ENCODE results near the gene FNBP1. TPM values are rescaled to one million over a fixed set of nuclear protein-coding genes. Genes with fewer than 3 reads are reported as not detected.
"Not testable (repeated sequence)": the region's sequence is repeated elsewhere in the genome, so short reads cannot be mapped to it uniquely, and the experiment has no call there.

FNBP1 gene
- total RNA-seq, 1 donor from 2014 or later = 245 TPM

GRCh38 chr9:130023144-130023787 is 19.7 kb downstream of the FNBP1 start:
- intact Hi-C loops (cut with micrococcal nuclease) = loop anchor here (1.0 to 2.0 kb wide), 2 partner anchors 31 to 60 kb away; no protein-coding TSS in a partner anchor
- Mint-ChIP-seq H3K27me3 (no peaks in the 10 kb centered on the region), H3K36me3 (ENCODE audit: low read depth) (peaks cover 66% of the 10 kb centered on the region), H3K4me3 (peak overlapping the region; percentile 56), H3K9me3 (peaks cover 5% of the 10 kb centered on the region), H3K27ac (peak overlapping the region; percentile 97), H3K4me1 (peaks cover 68% of the 10 kb centered on the region)
- no peak for DNase-seq

- DNase-seq = no peak
- peak overlapping the region; percentile 97 for H3K27ac Mint-ChIP-seq
- peak overlapping the region; percentile 56 for H3K4me3 Mint-ChIP-seq
- H3K27me3 Mint-ChIP-seq = no peaks in the 10 kb centered on the region
- H3K4me1 Mint-ChIP-seq = peaks cover 62% of the 10 kb centered on the region
- H3K36me3 Mint-ChIP-seq (ENCODE audit: low read depth) = peaks cover 63% of the 10 kb centered on the region
- intact Hi-C loops (cut with micrococcal nuclease) = loop anchor here (1.0 to 2.0 kb wide), 2 partner anchors 30 to 60 kb away; no protein-coding TSS in a partner anchor
- H3K9me3 Mint-ChIP-seq = no peaks in the 10 kb centered on the region
These were observed 20.3 kb downstream of the FNBP1 start for GRCh38 chr9:130022566-130023143.

- Mint-ChIP-seq H3K27ac (peak overlapping the region; percentile 97), H3K36me3 (ENCODE audit: low read depth) (peaks cover 65% of the 10 kb centered on the region), H3K4me1 (peaks cover 64% of the 10 kb centered on the region)
- H3K27me3 Mint-ChIP-seq, H3K4me3 Mint-ChIP-seq, DNase-seq, H3K9me3 Mint-ChIP-seq: not testable (repeated sequence)
- intact Hi-C loops (cut with micrococcal nuclease) = loop anchor here (2.0 kb wide), 1 partner anchor 59 kb away; no protein-coding TSS in a partner anchor
These were observed 21.1 kb downstream of the FNBP1 start for GRCh38 chr9:130021842-130022241.

- intact Hi-C loops (cut with micrococcal nuclease) = no loop called here
- Mint-ChIP-seq H3K27me3 (no peaks in the 10 kb centered on the region), H3K27ac (peak overlapping the region; percentile 97), H3K9me3 (peaks cover 8% of the 10 kb centered on the region), H3K4me1 (peaks cover 63% of the 10 kb centered on the region), H3K36me3 (ENCODE audit: low read depth) (peaks cover 69% of the 10 kb centered on the region), H3K4me3 (peak overlapping the region; percentile 7)
- no peak for DNase-seq
These were observed 21.9 kb downstream of the FNBP1 start for GRCh38 chr9:130021123-130021522.

- DNase-seq = no peak
- H3K4me3 Mint-ChIP-seq = peak overlapping the region; percentile 7
- H3K9me3 Mint-ChIP-seq = peaks cover 8% of the 10 kb centered on the region
- H3K27ac Mint-ChIP-seq = peak overlapping the region; percentile 97
- H3K36me3 Mint-ChIP-seq (ENCODE audit: low read depth) = peaks cover 65% of the 10 kb centered on the region
- intact Hi-C loops (cut with micrococcal nuclease) = loop anchor here (1.0 kb wide), 1 partner anchor 9 kb away; no protein-coding TSS in a partner anchor
- H3K27me3 Mint-ChIP-seq = no peaks in the 10 kb centered on the region
- peaks cover 60% of the 10 kb centered on the region for H3K4me1 Mint-ChIP-seq
These were observed 22.4 kb downstream of the FNBP1 start for GRCh38 chr9:130020618-130021017.

- Mint-ChIP-seq H3K4me3 (no peak overlapping the region), H3K27me3 (no peaks in the 10 kb centered on the region), H3K27ac (peak overlapping the region; percentile 98), H3K4me1 (peaks cover 48% of the 10 kb centered on the region), H3K9me3 (peaks cover 8% of the 10 kb centered on the region), H3K36me3 (ENCODE audit: low read depth) (peaks cover 63% of the 10 kb centered on the region)
- intact Hi-C loops (cut with micrococcal nuclease) = no loop called here
- DNase-seq = no peak
These were observed 24.7 kb downstream of the FNBP1 start for GRCh38 chr9:130018265-130018664.

GRCh38 chr9:130017510-130017909 is 25.5 kb downstream of the FNBP1 start:
- peaks cover 43% of the 10 kb centered on the region for H3K4me1 Mint-ChIP-seq
- H3K27ac Mint-ChIP-seq = peak overlapping the region; percentile 98
- DNase-seq; intact Hi-C loops (cut with micrococcal nuclease); H3K27me3 Mint-ChIP-seq; H3K4me3 Mint-ChIP-seq; H3K9me3 Mint-ChIP-seq: not testable (repeated sequence)
- peaks cover 63% of the 10 kb centered on the region for H3K36me3 Mint-ChIP-seq (ENCODE audit: low read depth)

GRCh38 chr9:130017076-130017475 is 25.9 kb downstream of the FNBP1 start:
- intact Hi-C loops (cut with micrococcal nuclease) = no loop called here

GRCh38 chr9:130015353-130016019 is 27.5 kb downstream of the FNBP1 start:
- peaks cover 65% of the 10 kb centered on the region for H3K36me3 Mint-ChIP-seq (ENCODE audit: low read depth)
- DNase-seq = no peak
- H3K9me3 Mint-ChIP-seq = peaks cover 13% of the 10 kb centered on the region
- no peak overlapping the region for H3K4me3 Mint-ChIP-seq
- peak overlapping the region; percentile 45 for H3K27ac Mint-ChIP-seq
- H3K4me1 Mint-ChIP-seq = peaks cover 44% of the 10 kb centered on the region
- no peaks in the 10 kb centered on the region for H3K27me3 Mint-ChIP-seq
- intact Hi-C loops (cut with micrococcal nuclease) = loop anchor here (1.0 kb wide), 4 partner anchors 7 to 21 kb away; no protein-coding TSS in a partner anchor

More at GRCh38 chr9:130017076-130017475, 25.9 kb downstream of the FNBP1 start:
- H3K27ac Mint-ChIP-seq = peak overlapping the region; percentile 98
- H3K36me3 Mint-ChIP-seq (ENCODE audit: low read depth) = peaks cover 63% of the 10 kb centered on the region
- peak overlapping the region; percentile 57 for H3K4me3 Mint-ChIP-seq
- no peaks in the 10 kb centered on the region for H3K27me3 Mint-ChIP-seq
- DNase-seq = no peak
- H3K9me3 Mint-ChIP-seq = peaks cover 10% of the 10 kb centered on the region
- H3K4me1 Mint-ChIP-seq = peaks cover 43% of the 10 kb centered on the region

GRCh38 chr9:130013326-130013725 is 29.7 kb downstream of the FNBP1 start:
- peak overlapping the region; percentile 37 for H3K27ac Mint-ChIP-seq
- peaks cover 13% of the 10 kb centered on the region for H3K9me3 Mint-ChIP-seq
- DNase-seq = no peak
- no peak overlapping the region for H3K4me3 Mint-ChIP-seq
- peaks cover 66% of the 10 kb centered on the region for H3K36me3 Mint-ChIP-seq (ENCODE audit: low read depth)
- intact Hi-C loops (cut with micrococcal nuclease) = no loop called here
- no peaks in the 10 kb centered on the region for H3K27me3 Mint-ChIP-seq
- peaks cover 53% of the 10 kb centered on the region for H3K4me1 Mint-ChIP-seq

GRCh38 chr9:130010151-130010988 is 32.6 kb downstream of the FNBP1 start:
- Mint-ChIP-seq H3K9me3 (peaks cover 5% of the 10 kb centered on the region), H3K27me3 (no peaks in the 10 kb centered on the region), H3K36me3 (ENCODE audit: low read depth) (peaks cover 57% of the 10 kb centered on the region), H3K27ac (peak overlapping the region; percentile 93), H3K4me1 (peaks cover 59% of the 10 kb centered on the region), H3K4me3 (peak overlapping the region; percentile 66)
- intact Hi-C loops (cut with micrococcal nuclease) = loop anchor here (1.0 to 2.0 kb wide), 2 partner anchors 16 to 18 kb away; no protein-coding TSS in a partner anchor
- DNase-seq = peak; percentile 79

GRCh38 chr9:130009546-130009945 is 33.4 kb downstream of the FNBP1 start:
- intact Hi-C loops (cut with micrococcal nuclease); H3K4me3 Mint-ChIP-seq; H3K9me3 Mint-ChIP-seq; H3K27me3 Mint-ChIP-seq; DNase-seq: not testable (repeated sequence)
- H3K27ac Mint-ChIP-seq = peak overlapping the region; percentile 93
- peaks cover 52% of the 10 kb centered on the region for H3K36me3 Mint-ChIP-seq (ENCODE audit: low read depth)
- H3K4me1 Mint-ChIP-seq = peaks cover 58% of the 10 kb centered on the region

GRCh38 chr9:130008538-130008937 is 34.5 kb downstream of the FNBP1 start:
- intact Hi-C loops (cut with micrococcal nuclease) = loop anchor here (1.0 kb wide), 1 partner anchor 8 kb away; no protein-coding TSS in a partner anchor
- Mint-ChIP-seq H3K27me3 (no peaks in the 10 kb centered on the region), H3K36me3 (ENCODE audit: low read depth) (peaks cover 54% of the 10 kb centered on the region), H3K4me3 (peak overlapping the region; percentile 40), H3K27ac (peak overlapping the region; percentile 93), H3K9me3 (peaks cover 5% of the 10 kb centered on the region), H3K4me1 (peaks cover 56% of the 10 kb centered on the region)
- no peak for DNase-seq

All from activated CD4-positive, alpha-beta T cell treated with anti-CD3 and anti-CD28 coated beads, Interleukin-2, amount 10 ng/mL, durations not matched to agents 24 days and 14 days (primary cell).